Keratinocyte (primary cell): ENCODE measurements around the gene RELA.

ENCODE experiments used
- CTCF ChIP-seq, 3 experiments: IDR thresholded peaks in 1 of 3; conservative IDR thresholded peaks in 1 of 3; optimal IDR thresholded peaks in 1 of 3; 2 replicates in 2 of 3; 3 replicates in 1 of 3; pipeline versions ENCODE3 to v1.5.1; 2011; ENCODE audit warnings: low read length in 3 of 3, mild to moderate bottlenecking in 3 of 3, moderate library complexity in 2 of 3, control low read depth in 1 of 3, inconsistent platforms in 1 of 3; ENCODE audit not compliant: insufficient read depth in 2 of 3; ENCODE audit errors: extremely low read depth in 1 of 3
- EZH2 ChIP-seq: IDR thresholded peaks from one replicate; pipeline ENCODE4 v1.6.1; 2012; ENCODE audit warnings: inconsistent platforms, mild to moderate bottlenecking, low read length, moderate library complexity

- TF ChIP-seq CTCF (optimal IDR thresholded peaks at IDR 0.05 in 1 of 3, IDR thresholded peaks at IDR 0.05 in 1 of 3, conservative IDR thresholded peaks at IDR 0.05 in 1 of 3; ENCODE audit: extremely low read depth in 1 of 3, insufficient read depth in 2 of 3, low read length in 3 of 3) (no peak), EZH2 (no peak)
Measured at GRCh38 chr11:65620666-65621065, 42.0 kb downstream of the RELA start.
